Endometrium (tissue), 2 donors: Measurements from ENCODE around the gene SOX1.

Source experiments
- FAIRE-seq: peaks from 2 replicates; lab custom pipeline; 2012; peaks lifted over from hg19 to GRCh38; lab: Jason Lieb, UNC
- donor health status: control.
- donor health status: control.

SOX1 gene

DNA sequence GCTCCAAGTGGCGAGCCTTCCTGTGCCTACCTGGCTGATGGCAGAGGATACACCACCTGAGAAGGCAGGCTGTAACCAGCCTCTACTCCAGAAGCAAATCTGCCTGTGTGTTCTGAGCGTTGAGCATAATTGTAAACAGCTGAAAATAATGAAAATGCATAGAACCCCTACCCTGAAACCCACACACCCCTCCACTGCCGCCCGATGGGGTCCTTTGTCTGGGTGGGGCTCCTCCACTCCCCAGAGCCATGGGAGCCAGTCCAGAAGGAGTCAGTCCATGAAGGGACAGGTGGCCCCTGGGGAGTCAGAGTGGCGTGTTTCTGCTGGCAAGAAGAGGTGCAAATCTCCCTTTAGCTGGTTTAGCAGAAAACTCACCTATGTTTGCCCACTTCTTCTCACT is 8.0 kb upstream of the SOX1 start:
- no peak for FAIRE-seq

DNA sequence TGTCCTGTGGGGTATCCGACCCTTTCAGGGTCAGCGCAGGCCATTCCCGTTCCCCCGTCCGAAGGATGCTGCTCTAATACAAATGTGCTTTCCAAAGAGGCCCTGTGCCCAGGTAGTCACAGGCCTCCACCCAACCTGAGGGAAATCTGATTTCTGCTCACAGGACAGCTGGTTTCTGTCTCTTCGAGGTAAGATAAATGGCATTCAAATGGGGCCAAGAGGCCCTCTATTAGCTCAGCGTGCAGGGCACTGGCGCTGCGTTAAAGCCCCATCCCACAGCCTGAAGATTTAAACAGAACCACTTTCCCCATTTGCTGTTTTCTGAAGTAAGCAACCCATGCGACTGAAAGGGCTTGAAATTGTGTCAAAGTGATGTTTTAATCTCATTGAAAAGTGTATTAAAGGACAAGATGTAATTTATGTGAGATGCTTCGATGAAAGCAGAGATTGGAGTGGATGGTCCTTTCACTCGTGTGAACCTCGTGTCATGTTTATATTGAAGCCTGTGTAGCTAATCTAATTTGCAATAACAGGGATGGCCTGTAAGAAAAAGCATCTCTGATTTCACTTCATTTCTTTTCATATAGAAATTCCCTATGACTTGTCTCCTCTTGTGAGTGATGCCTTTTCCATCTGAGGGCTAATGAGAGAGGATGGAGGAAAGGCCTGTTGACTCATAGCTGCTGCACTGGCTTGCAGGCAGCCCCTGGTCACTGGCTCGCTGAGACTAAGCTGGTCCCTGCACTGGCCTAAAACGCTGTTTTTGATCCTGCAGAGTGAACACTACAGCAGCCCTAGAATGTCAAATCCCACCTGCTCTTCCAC is 7.3 kb upstream of the SOX1 start:
- FAIRE-seq: no peak

DNA sequence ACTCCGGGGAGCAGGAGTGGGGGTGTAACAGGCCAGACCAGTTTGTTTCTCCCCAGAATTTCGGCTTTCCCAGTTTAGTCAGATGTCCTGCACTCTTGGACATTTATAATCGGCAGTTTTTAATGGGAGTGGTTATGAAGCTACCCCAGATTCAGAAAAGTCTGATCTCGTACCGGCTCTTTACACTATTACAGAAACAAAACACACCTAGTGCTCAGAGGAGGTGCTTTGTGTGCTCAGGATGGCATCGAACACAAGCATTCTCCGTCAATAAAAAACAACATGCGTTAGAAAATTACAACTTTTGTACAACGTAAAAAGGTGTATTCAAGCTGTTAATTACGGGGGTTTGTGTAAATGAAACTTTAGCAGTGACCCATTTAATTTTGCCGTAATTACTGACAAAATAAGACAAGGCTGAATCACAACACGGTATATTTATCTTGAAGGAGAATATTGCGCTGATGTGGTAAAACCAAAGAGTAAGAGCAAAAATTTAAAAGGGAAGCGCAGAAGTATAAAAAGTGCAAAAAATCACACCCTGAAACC is 6.6 kb upstream of the SOX1 start:
- no peak for FAIRE-seq

DNA sequence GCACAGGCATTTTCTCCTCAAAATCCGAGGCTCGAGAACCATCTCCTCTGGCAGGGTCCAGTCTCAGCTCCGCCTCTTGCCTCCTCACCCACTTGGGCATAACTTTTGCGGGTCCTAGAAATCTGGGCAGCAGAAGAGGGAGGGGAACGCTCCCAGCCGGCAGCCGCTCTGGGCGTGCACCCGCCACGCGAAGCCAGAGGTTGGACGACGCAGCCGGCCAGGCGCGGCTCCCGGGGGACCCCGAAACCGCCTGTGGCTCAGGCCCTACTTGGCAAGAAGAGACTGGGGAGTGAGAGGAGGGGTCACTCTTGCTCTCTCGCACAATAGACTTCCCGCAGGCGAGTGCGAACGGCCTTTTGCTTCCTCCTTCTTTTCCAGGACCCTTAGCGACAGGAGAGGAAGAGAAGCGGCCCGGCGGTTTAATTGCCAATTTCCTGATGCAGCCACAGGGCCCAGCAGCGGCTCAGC is 6.0 kb upstream of the SOX1 start:
- no peak for FAIRE-seq

- no peak for FAIRE-seq
Observed at GRCh38 chr13:112061367-112062061, 5.4 kb upstream of the SOX1 start.

DNA sequence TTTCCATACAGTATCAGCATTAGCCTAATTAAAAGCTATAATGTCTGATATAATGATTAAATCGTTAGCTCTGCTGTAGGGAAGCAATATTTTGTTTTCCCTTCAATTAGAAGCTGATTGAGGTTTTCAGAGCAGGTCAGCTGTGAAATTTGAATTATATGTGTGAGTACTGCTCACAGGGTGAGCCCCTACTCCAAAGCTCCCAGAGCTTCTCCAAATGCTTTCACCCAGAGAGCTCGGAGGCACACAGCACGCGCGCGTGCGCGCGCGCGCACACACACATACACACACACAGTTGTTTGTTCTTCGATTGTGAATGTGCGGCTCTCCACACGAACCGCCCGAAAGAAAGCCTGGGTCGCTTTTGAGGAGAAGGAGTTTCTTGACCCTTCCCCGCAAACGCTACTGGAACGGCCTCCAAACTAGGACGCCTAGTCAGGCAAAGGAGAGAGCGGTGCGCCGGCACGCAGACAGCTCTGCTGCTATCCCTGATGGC is 4.8 kb upstream of the SOX1 start:
- no peak for FAIRE-seq

DNA sequence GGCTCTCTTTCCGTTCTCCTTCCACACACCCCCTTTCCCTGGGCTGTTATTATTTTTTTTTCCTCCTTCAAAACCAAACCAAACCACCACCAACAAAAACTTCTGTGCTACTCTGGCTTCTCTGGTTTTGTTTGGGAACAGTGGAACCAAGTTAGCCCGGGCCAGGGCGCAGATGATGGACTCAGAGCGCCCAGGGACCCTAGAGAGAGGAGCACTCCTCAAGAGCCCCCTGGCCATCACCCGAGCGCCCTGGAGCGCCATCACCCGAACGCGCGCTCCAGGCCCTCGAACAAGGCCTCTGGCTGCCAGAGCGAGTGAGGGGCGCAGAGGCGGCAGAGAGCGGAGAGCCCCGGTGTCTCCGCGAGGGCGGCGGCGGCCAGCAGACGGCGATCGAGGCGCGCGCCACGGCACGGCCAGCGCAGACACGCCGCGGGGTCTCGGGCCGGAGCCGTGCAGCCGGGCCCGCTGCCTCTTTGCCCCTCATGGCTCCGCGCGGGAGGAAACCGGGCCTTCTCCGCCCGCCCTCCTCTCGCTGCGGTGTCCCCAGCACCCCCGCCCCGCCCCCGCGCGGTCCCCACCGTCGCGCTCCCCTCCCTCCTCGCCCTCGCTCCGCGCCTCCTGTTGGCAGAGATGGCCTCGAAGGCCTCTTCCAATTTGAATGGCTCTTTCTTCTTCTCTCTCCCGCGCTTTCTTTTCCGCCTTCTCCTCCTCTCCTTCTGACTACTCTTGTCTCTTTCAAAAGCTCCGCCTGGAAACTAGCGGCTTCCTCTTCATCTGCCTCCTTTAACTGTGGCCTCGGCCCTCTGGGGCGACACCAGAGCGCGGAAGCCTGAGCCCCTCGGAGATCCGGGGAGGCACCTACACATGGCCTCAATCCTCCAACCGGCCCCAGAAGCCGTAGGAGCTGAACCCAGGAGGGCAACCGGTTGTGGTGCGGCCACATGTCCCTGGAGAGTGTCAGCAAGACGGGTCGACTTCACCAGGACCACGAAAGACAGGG is 4.1 kb upstream of the SOX1 start:
- FAIRE-seq: no peak

GRCh38 chr13:112063807-112064206 is 3.1 kb upstream of the SOX1 start:
- no peak for FAIRE-seq

DNA sequence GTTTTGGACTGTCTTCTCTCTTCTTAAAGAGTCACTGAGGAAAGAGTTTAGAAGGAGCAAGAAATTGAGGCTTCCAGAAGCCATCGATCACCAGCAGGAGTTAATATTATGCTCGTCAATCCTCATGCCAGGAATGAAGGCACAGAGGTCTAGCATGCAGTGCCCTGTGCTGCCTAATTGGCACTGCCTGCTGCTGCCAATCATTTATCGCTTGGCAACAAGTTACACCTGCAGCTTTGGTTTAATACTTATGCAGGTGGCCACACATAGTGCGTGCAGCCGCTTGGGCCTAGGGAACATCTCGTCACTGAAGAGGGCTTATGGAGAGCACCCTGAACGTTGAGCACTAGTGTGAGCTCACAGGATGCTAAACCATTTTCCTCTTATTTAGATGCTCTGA is 2.7 kb upstream of the SOX1 start:
- no peak for FAIRE-seq

- no peak for FAIRE-seq
Observed at GRCh38 chr13:112065521-112065866, 1.5 kb upstream of the SOX1 start.

GRCh38 chr13:112065867-112066623 is 904 bp upstream of the SOX1 start:
- FAIRE-seq: no peak

DNA sequence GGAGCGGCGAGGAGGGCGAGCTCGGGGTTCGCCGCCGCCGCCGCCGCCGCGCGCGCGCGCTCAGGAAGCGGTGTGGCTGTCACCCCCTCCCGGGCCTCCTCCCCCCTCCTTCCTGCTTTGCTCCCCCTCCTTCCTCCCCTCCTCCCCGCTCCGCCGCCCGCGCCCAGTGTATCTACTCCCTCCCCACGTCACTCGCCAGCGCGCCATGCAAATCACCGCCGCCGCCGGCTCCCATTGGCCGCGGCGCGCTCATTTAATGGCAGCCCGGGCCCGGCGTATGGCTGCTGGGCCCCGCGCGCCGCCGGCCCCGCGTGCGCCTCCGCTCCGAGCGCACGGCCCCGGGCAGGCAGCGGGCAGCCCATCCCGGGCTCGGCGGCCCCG is 335 bp upstream of the SOX1 start:
- no peak for FAIRE-seq

- FAIRE-seq: no peak
Observed at GRCh38 chr13:112067871-112068539, 1.1 kb downstream of the SOX1 start.

DNA sequence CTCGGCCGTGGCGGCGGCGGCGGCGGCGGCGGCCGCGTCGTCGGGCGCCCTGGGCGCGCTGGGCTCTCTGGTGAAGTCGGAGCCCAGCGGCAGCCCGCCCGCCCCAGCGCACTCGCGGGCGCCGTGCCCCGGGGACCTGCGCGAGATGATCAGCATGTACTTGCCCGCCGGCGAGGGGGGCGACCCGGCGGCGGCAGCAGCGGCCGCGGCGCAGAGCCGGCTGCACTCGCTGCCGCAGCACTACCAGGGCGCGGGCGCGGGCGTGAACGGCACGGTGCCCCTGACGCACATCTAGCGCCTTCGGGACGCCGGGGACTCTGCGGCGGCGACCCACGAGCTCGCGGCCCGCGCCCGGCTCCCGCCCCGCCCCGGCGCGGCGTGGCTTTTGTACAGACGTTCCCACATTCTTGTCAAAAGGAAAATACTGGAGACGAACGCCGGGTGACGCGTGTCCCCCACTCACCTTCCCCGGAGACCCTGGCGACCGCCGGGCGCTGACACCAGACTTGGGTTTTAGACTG is 1.7 kb downstream of the SOX1 start:
- FAIRE-seq: no peak

DNA sequence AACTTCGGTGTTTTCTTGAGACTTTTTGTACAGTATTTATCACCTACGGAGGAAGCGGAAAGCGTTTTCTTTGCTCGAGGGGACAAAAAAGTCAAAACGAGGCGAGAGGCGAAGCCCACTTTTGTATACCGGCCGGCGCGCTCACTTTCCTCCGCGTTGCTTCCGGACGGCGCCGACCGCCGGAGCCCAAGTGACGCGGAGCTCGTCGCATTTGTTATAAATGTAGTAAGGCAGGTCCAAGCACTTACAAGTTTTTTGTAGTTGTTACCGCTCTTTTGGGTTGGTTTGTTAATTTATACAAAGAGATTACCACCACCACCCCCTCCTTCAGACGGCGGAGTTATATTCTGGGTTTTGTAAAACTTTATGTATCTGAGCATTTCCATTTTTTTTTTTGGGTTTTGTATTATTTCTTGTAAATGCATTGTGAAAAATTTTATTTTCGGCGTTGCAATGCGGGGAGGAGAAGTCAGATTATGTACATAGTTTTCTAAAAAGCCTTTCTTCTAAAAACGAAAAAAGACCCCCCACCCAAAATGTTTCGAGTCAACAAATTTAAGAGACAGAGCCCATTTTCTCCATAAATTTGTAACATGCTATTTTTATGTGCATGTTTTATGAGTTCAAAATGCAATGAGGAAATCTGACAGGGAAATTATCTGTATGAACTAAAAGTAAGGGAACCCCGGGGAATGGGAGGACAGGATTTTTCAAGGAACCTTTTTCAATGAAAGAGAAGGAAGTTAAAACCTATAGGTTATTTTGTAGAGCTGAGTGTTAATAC is 2.3 kb downstream of the SOX1 start:
- FAIRE-seq: no peak

DNA sequence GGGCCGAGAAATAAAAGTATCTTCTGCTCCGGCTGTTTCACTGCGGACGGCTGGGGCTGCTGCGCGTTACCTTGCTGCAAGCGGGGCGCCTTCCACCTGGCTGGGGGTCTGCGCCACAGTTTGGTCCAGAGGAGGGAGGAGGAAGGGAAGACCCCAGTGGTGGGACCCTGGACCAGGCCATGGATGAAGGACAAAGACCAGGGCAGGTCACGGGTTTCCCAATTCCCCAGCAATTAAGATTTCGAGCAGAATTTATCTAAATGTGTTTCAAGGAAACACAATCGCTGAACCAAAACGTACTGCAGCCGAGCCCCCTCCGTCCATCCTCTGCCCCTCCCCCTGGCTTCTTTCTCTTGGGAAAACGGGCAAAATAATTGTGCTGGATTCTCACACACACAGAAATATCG is 2.9 kb downstream of the SOX1 start:
- no peak for FAIRE-seq

DNA sequence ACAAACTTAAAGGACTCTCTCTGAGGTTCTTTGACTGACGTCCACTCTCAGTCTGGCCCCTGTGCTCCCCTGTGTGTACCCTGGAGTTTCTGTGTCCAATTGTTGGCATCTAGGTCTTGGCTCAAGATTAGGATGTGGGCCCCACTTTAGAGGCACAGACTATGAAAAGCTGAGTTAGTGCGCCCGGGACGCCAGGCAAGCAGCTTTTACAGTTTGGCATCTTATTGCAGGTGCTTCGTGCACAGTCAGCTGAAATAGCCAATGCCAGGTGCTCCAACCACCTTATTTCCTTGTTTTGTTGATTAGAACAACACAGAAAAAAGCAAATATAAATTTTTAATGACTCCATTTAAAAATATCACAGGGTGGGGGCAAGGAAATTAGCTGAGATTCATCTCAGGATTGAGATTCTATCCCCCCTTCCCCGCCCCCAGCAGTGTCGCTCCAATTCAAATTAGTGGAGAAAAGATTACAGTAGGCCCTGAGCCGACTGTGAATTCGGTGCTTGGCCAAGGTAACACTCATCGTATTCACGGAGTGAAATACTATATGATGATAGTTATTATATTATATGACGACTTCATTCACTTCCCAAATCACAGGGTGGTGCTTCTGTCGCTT is 4.3 kb downstream of the SOX1 start:
- no peak for FAIRE-seq

DNA sequence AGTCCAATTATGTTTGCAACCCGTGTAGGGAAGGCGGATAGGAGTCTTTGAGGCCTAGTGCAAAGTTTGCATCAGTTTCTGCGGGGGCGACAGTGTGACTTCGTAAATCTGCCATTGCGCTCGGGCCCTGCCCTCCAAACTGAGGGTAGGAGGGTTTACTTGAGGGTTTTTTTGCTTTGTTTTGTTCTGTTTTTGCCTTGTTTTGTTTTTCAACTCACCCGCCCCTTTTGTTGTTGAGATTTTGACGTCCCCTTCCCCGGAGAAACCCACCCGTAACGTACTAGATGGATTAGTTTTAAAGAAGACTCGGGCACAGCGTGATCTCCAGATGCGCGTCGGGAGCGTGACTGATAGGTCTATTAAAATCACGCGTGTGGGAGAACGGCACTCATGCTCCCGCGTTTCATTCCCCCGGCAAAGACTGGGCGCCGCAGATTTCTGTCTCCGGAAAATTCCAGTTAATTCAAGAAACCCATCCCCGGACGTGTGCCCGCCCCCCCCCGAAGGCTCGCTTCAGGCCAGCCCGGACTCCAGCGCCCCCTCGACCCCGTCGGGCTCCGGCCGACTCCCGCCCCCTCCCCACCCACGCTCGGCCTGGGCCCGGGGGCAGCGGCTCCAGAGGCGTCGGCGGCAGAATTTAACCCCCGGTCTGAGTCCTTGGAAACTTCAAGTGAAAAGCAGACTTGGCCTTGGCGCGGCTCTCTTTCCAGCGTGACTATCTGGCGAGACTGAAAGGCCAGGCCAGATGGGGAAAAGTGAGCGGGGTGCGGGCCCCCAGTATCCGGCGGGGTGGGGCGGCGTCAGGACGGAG is 5.0 kb downstream of the SOX1 start:
- FAIRE-seq: no peak
